SK-N-SH treated with all-trans-retinoic acid at 6 μM for 48 hours (cell line): ENCODE results near the gene TRPM2.

Source experiments
- ATAC-seq: fragments of 200-7000 bp; cut with Tn5 transposase; 3 replicates; pipeline ENCODE4 v1.9.1; 2020; ENCODE audit warnings: mild to moderate bottlenecking, moderate library complexity
- ARNTL ChIP-seq: fragments of 450-650 bp; formaldehyde crosslinking; IDR thresholded peaks from 2 replicates; pipeline ENCODE4 v1.5.0; 2020; ENCODE audit warnings: low read depth, mild to moderate bottlenecking, moderate library complexity, borderline replicate concordance
- BACH2 ChIP-seq: fragments of 250-450 bp; sonication (Bioruptor Pico); IDR thresholded peaks from 2 replicates; pipeline ENCODE4 v1.9.0; 2021; ENCODE audit warnings: mild to moderate bottlenecking, borderline replicate concordance
- ESRRG ChIP-seq: fragments of 250-450 bp; sonication (Bioruptor Pico); IDR thresholded peaks from 2 replicates; pipeline ENCODE4 v1.6.1; 2021; ENCODE audit warnings: mild to moderate bottlenecking
- GLIS3 ChIP-seq: fragments of 250-450 bp; sonication (Bioruptor Pico); IDR thresholded peaks from 2 replicates; pipeline ENCODE4 v1.5.0; 2020; ENCODE audit warnings: mild to moderate bottlenecking, moderate library complexity
- ISL1 ChIP-seq: fragments of 250-450 bp; sonication (Bioruptor Pico); IDR thresholded peaks from 2 replicates; pipeline ENCODE4 v2.1.2; 2022; ENCODE audit warnings: mild to moderate bottlenecking, moderate library complexity
- OSR1 ChIP-seq: fragments of 250-450 bp; sonication (Bioruptor Pico); IDR thresholded peaks from 2 replicates; pipeline ENCODE4 v1.8.0; 2022; ENCODE audit warnings: moderate library complexity, mild to moderate bottlenecking, inconsistent platforms
- PPARA ChIP-seq: fragments of 250-450 bp; sonication (Bioruptor Pico); IDR thresholded peaks from 2 replicates; pipeline ENCODE4 v1.5.0; 2020; ENCODE audit warnings: mild to moderate bottlenecking, borderline replicate concordance
- RARB ChIP-seq: fragments of 250-450 bp; sonication (Bioruptor Pico); IDR thresholded peaks from 2 replicates; pipeline ENCODE4 v1.8.0; 2021; ENCODE audit warnings: mild to moderate bottlenecking, moderate library complexity
- TCF4 ChIP-seq: fragments of 250-450 bp; sonication (Bioruptor Pico); IDR thresholded peaks from 2 replicates; pipeline ENCODE4 v1.8.0; 2021; ENCODE audit warnings: mild to moderate bottlenecking, moderate library complexity, borderline replicate concordance
- TOX ChIP-seq: fragments of 250-450 bp; sonication (Bioruptor Pico); IDR thresholded peaks from 2 replicates; pipeline ENCODE4 v1.8.0; 2021; ENCODE audit warnings: mild to moderate bottlenecking, moderate library complexity, borderline replicate concordance
- ZC3H10 ChIP-seq: fragments of 250-450 bp; sonication (Bioruptor Pico); IDR thresholded peaks from 2 replicates; pipeline ENCODE4 v1.5.1; 2021; ENCODE audit warnings: mild to moderate bottlenecking, moderate library complexity
- ZFP3 ChIP-seq: fragments of 250-450 bp; sonication (Bioruptor Pico); IDR thresholded peaks from 2 replicates; pipeline ENCODE4 v1.5.0; 2020; ENCODE audit warnings: mild to moderate bottlenecking, moderate library complexity
- ZFP30 ChIP-seq: fragments of 450-650 bp; formaldehyde crosslinking; IDR thresholded peaks from 2 replicates; pipeline ENCODE4 v1.5.0; 2022; ENCODE audit warnings: mild to moderate bottlenecking, moderate library complexity
- ZNF565 ChIP-seq: fragments of 450-650 bp; formaldehyde crosslinking; conservative IDR thresholded peaks from 2 replicates; pipeline ENCODE4 v1.5.0; 2020; ENCODE audit warnings: low read depth, mild to moderate bottlenecking, moderate library complexity
- ZNF70 ChIP-seq: fragments of 450-650 bp; formaldehyde crosslinking; IDR thresholded peaks from 2 replicates; pipeline ENCODE4 v1.5.0; 2020; ENCODE audit warnings: mild to moderate bottlenecking, moderate library complexity
- ZNF8 ChIP-seq: fragments of 450-650 bp; formaldehyde crosslinking; IDR thresholded peaks from 2 replicates; pipeline ENCODE4 v1.5.0; 2020; ENCODE audit warnings: mild to moderate bottlenecking, moderate library complexity
- TF ChIP-seq, protein P1 (sequence below): fragments of 250-450 bp; sonication (Bioruptor Pico); IDR thresholded peaks from 2 replicates; pipeline ENCODE4 v1.5.1; 2020; ENCODE audit warnings: low read depth, mild to moderate bottlenecking, moderate library complexity
- TF ChIP-seq, protein P2 (sequence below): fragments of 250-450 bp; sonication (Bioruptor Pico); IDR thresholded peaks from 2 replicates; pipeline ENCODE4 v1.8.0; 2020; ENCODE audit warnings: mild to moderate bottlenecking, moderate library complexity, borderline replicate concordance
- TF ChIP-seq, protein P3 (sequence below): fragments of 250-450 bp; sonication (Bioruptor Pico); IDR thresholded peaks from 2 replicates; pipeline ENCODE4 v1.5.0; 2020; ENCODE audit warnings: mild to moderate bottlenecking, moderate library complexity
- TF ChIP-seq, protein P4 (sequence below): fragments of 250-450 bp; sonication (Bioruptor Pico); IDR thresholded peaks from 2 replicates; pipeline ENCODE4 v1.5.1; 2021; ENCODE audit warnings: mild to moderate bottlenecking, moderate library complexity

Gene TRPM2

DNA sequence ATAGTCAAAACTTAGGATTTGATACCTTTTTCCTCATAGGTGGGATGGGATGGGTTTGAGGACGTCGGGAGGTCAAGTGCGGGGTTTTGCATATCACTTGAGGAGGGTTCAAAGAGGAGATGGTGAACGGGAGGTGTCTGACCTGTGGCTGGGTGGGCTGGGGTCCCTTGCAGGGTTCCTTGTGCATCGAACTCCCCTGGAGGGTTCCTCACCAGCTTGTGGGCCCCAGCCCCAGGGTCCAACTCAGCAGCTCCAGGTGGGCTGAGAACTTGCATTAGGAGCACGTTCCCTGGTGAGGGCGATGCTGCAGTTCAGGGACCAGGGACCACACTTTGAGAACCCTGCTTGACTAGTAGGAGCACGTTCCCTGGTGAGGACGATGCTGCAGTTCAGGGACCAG, 23.2 kb downstream of the TRPM2 start (continued):
- TF ChIP-seq, protein P1, sequence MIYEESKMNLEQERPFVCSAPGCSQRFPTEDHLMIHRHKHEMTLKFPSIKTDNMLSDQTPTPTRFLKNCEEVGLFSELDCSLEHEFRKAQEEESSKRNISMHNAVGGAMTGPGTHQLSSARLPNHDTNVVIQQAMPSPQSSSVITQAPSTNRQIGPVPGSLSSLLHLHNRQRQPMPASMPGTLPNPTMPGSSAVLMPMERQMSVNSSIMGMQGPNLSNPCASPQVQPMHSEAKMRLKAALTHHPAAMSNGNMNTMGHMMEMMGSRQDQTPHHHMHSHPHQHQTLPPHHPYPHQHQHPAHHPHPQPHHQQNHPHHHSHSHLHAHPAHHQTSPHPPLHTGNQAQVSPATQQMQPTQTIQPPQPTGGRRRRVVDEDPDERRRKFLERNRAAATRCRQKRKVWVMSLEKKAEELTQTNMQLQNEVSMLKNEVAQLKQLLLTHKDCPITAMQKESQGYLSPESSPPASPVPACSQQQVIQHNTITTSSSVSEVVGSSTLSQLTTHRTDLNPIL, result no peak

DNA sequence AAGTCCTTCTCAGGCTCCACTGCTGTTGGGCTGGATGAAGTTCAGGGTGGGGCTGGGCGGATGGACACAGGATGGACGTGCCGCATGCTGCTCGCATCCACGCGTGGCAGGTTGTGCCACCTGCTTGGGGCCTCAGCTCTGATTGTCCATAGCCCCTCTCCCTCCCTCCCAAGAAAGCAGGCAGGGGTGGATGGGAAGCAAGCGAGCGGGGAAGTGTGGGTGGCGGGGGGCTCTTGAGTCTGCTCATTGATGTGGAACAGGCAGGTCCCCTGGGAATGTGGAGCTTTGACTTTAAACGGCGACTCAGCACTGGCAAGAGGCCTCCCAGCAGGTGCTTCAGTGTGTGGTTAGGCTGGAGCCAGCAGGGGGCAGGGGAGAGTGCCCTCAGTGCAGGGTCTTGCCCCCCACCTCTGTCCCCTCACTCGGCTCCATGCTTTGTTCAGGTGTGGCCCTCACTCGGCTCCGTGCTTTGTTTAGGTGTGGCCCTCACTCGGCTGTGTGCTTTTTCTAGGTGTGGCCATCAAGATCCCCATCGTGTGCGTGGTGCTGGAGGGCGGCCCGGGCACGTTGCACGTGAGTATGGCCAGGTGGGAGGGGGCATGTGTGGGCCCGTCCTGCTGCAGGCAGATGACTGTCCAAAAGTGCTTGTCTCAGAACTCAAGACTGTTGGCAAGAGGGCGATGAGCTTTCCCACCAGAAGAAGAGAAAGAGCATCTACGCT, 23.9 kb downstream of the TRPM2 start:
- TF ChIP-seq GLIS3 (CRISPR knock-in tag), result no peak
- no peak for TF ChIP-seq BACH2
- TF ChIP-seq, protein P2, sequence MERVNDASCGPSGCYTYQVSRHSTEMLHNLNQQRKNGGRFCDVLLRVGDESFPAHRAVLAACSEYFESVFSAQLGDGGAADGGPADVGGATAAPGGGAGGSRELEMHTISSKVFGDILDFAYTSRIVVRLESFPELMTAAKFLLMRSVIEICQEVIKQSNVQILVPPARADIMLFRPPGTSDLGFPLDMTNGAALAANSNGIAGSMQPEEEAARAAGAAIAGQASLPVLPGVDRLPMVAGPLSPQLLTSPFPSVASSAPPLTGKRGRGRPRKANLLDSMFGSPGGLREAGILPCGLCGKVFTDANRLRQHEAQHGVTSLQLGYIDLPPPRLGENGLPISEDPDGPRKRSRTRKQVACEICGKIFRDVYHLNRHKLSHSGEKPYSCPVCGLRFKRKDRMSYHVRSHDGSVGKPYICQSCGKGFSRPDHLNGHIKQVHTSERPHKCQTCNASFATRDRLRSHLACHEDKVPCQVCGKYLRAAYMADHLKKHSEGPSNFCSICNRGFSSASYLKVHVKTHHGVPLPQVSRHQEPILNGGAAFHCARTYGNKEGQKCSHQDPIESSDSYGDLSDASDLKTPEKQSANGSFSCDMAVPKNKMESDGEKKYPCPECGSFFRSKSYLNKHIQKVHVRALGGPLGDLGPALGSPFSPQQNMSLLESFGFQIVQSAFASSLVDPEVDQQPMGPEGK (CRISPR knock-in tag), result no peak
- TF ChIP-seq ARNTL, result no peak
- no peak for TF ChIP-seq ZNF565 (CRISPR knock-in tag)
- ATAC-seq, result no peak; the same call in 2 of the 3 replicates

DNA sequence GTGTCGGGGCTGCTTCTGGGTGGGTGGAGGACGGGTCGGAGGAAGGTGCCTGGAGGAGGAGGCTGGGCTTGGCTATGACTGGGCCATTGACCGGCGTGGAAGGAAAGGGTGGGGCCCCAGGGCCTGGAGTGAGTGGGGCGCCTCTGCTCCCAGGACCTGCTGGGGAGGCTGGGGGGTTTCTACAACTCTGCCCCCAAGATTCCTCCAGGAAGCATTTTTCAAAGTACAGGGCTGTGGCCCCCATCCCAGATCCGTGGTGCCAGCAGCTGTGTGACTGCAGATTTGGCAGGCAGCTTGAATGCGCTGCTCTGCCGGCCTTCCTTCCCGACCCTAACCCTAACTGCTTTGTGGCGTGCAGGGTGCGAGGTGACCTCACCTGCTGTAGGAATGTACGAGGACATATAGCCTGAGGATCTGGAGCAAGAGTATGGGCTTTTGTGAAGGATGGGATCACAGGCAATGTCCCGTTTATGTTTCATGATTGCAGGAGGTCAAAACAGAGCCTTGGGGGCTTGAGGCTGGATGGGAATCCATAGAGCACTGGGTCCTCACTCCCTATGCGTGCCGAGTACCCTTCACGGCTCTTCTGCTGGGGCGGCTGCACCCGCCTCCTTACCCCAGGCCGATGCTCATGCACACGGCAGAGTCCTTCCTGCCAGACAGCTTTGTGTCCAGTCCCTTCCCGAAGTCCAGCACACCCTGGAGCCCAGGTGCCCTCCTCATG, 24.7 kb downstream of the TRPM2 start:
- no peak for TF ChIP-seq ZC3H10 (CRISPR knock-in tag)
- TF ChIP-seq, protein P3, sequence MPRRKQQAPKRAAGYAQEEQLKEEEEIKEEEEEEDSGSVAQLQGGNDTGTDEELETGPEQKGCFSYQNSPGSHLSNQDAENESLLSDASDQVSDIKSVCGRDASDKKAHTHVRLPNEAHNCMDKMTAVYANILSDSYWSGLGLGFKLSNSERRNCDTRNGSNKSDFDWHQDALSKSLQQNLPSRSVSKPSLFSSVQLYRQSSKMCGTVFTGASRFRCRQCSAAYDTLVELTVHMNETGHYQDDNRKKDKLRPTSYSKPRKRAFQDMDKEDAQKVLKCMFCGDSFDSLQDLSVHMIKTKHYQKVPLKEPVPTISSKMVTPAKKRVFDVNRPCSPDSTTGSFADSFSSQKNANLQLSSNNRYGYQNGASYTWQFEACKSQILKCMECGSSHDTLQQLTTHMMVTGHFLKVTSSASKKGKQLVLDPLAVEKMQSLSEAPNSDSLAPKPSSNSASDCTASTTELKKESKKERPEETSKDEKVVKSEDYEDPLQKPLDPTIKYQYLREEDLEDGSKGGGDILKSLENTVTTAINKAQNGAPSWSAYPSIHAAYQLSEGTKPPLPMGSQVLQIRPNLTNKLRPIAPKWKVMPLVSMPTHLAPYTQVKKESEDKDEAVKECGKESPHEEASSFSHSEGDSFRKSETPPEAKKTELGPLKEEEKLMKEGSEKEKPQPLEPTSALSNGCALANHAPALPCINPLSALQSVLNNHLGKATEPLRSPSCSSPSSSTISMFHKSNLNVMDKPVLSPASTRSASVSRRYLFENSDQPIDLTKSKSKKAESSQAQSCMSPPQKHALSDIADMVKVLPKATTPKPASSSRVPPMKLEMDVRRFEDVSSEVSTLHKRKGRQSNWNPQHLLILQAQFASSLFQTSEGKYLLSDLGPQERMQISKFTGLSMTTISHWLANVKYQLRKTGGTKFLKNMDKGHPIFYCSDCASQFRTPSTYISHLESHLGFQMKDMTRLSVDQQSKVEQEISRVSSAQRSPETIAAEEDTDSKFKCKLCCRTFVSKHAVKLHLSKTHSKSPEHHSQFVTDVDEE (CRISPR knock-in tag), result no peak
- no peak for TF ChIP-seq ISL1 (CRISPR knock-in tag)
- no peak for TF ChIP-seq ZNF70 (CRISPR knock-in tag)
- TF ChIP-seq ZFP3 (CRISPR knock-in tag), result no peak
- TF ChIP-seq, all 23 proteins: peak for 0
- ATAC-seq, result no peak; the same call in 2 of the 3 replicates

DNA sequence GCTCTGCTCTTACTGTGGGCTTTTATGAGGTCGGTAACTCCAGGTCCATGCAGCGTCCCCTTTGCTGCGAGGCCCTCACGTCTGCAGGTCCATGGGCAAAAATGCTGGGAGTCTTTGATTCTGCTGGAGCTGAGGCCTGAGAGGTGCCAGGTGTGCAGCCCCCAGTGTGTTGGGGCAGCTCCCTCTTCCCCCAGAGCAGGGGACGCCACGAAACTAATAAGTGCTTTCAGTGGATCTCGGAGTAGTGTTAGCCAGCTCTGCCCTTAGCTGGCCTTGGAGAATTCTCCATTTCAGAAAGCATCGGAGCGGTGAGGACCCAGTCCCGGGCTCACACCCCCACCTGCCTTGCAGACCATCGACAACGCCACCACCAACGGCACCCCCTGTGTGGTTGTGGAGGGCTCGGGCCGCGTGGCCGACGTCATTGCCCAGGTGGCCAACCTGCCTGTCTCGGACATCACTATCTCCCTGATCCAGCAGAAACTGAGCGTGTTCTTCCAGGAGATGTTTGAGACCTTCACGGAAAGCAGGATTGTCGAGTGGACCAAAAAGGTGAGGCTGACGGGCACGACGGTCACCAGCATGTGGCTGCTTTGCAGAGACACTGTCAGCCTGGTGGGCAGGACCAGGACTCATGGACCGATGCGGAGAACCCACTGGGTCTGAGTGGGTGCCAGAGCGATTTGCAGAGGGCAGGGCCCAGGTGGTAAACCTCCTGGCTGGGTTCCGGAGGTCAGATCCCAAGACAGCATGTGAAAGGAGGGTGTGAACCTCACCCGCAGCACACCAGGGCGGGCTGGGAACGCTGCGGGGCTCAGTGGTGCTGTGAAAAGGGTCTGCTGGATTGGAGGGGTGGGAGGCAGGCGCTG, 25.5 kb downstream of the TRPM2 start:
- ATAC-seq, result no peak
- TF ChIP-seq RARB (CRISPR knock-in tag), result no peak
- TF ChIP-seq, protein P1, result no peak
- TF ChIP-seq ZC3H10 (CRISPR knock-in tag), result no peak
- TF ChIP-seq, protein P4, sequence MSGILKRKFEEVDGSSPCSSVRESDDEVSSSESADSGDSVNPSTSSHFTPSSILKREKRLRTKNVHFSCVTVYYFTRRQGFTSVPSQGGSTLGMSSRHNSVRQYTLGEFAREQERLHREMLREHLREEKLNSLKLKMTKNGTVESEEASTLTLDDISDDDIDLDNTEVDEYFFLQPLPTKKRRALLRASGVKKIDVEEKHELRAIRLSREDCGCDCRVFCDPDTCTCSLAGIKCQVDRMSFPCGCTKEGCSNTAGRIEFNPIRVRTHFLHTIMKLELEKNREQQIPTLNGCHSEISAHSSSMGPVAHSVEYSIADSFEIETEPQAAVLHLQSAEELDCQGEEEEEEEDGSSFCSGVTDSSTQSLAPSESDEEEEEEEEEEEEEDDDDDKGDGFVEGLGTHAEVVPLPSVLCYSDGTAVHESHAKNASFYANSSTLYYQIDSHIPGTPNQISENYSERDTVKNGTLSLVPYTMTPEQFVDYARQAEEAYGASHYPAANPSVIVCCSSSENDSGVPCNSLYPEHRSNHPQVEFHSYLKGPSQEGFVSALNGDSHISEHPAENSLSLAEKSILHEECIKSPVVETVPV (CRISPR knock-in tag), result no peak
- no peak for TF ChIP-seq OSR1 (CRISPR knock-in tag)
- TF ChIP-seq TOX, result no peak
- TF ChIP-seq PPARA (CRISPR knock-in tag), result no peak
- TF ChIP-seq GLIS3 (CRISPR knock-in tag), result no peak
- no peak for TF ChIP-seq ARNTL
- no peak for TF ChIP-seq TCF4 (CRISPR knock-in tag)
- TF ChIP-seq ZNF8 (CRISPR knock-in tag), result no peak
- no peak for TF ChIP-seq ISL1 (CRISPR knock-in tag)
- TF ChIP-seq BACH2, result no peak
- no peak for TF ChIP-seq ZFP30
- TF ChIP-seq ZNF70 (CRISPR knock-in tag), result no peak
- TF ChIP-seq ESRRG, result no peak
- TF ChIP-seq, all 23 proteins: peak for 0
